Esophagus muscularis mucosa (tissue), 4 donors: ENCODE data around the gene SHTN1. TPM values are rescaled to one million over a fixed set of nuclear protein-coding genes. Genes with fewer than 3 reads are reported as not detected.

ENCODE experiments used
- DNase-seq: peaks from one replicate; pipeline ENCODE4 v3.0.0-alpha.2; 2017; ENCODE audit errors: extremely low spot score
- H3K27ac ChIP-seq, 4 donors: fragments of 200-600 bp; sonication (generic); replicated peaks in 1 of 4; 1 replicate in 3 of 4; 2 replicates in 1 of 4; pipeline ENCODE4 v1.5.1; 2016 to 2019; ENCODE audit warnings: mild to moderate bottlenecking in 1 of 4
- H3K27me3 ChIP-seq, 4 donors: fragments of 200-600 bp; sonication (generic); one replicate each; pipeline versions ENCODE4 v1.5.1 to v1.6.0; 2016 to 2019
- H3K36me3 ChIP-seq, 4 donors: fragments of 200-600 bp; sonication (generic); one replicate each; pipeline ENCODE4 v1.5.1; 2016 to 2019
- H3K4me1 ChIP-seq, 4 donors: fragments of 200-600 bp; sonication (generic); one replicate each; pipeline ENCODE4 v1.5.1; 2016 to 2019
- H3K4me3 ChIP-seq, 4 donors: fragments of 200-600 bp; sonication (generic); 1 replicate in 2 of 4; 2 replicates in 2 of 4; pipeline ENCODE4 v1.5.1; 2016 to 2019; ENCODE audit warnings: mild to moderate bottlenecking in 4 of 4, moderate library complexity in 1 of 4
- H3K9me3 ChIP-seq, 4 donors: fragments of 200-600 bp; sonication (generic); 1 replicate in 3 of 4; 2 replicates in 1 of 4; pipeline ENCODE4 v1.5.1; 2016 to 2019
- EP300 ChIP-seq: sonication (generic); formaldehyde crosslinking; IDR thresholded peaks from one replicate; pipeline ENCODE4 v1.6.1; 2017; ENCODE audit warnings: antibody characterized with exemption
- POLR2A ChIP-seq: fragments of 450-650 bp; IDR thresholded peaks from one replicate; pipeline ENCODE4 v1.6.1; 2017; ENCODE audit warnings: antibody characterized with exemption, moderate library complexity, mild to moderate bottlenecking, low read depth
- POLR2AphosphoS5 ChIP-seq, 2 donors: sonication (generic); formaldehyde crosslinking; IDR thresholded peaks; one replicate each; pipeline ENCODE4 v1.6.1; 2017; ENCODE audit warnings: antibody characterized with exemption in 2 of 2
- WGBS: methylation state at CpG from one replicate; pipeline ENCODE4 v1.1.5; 2018; 5-methylcytosine and 5-hydroxymethylcytosine counted together
- intact Hi-C: fragments of 100-400 bp; cut with DNase I; formaldehyde crosslinking; loops from one replicate; pipeline ENCODE4 v1.15.1; 2023
- total RNA-seq, 4 donors: library from RNA; depleted of rRNA; stranded (reverse); fragments of >200 nt; gene quantifications; one replicate each; pipeline versions ENCODE4 v1.1.0 to v1.2.1, GENCODE V29; 2016
- TF ChIP-seq, protein P1 (sequence below), 3 experiments: fragments of 200-600 bp in 2 of 3; fragments of 450-650 bp in 1 of 3; sonication (generic) in 2 of 3; IDR thresholded peaks; one replicate each; pipeline ENCODE4 v1.5.1; 2017 to 2019; ENCODE audit warnings: antibody characterized with exemption in 3 of 3, mild to moderate bottlenecking in 2 of 3, moderate library complexity in 1 of 3

The SHTN1 gene
- total RNA-seq, 4 donors from 2014 or later: 3.5 to 8.6 (median 6.1) TPM

- no peaks in the 10 kb centered on the region for H3K9me3 ChIP-seq
- TF ChIP-seq, protein P1, sequence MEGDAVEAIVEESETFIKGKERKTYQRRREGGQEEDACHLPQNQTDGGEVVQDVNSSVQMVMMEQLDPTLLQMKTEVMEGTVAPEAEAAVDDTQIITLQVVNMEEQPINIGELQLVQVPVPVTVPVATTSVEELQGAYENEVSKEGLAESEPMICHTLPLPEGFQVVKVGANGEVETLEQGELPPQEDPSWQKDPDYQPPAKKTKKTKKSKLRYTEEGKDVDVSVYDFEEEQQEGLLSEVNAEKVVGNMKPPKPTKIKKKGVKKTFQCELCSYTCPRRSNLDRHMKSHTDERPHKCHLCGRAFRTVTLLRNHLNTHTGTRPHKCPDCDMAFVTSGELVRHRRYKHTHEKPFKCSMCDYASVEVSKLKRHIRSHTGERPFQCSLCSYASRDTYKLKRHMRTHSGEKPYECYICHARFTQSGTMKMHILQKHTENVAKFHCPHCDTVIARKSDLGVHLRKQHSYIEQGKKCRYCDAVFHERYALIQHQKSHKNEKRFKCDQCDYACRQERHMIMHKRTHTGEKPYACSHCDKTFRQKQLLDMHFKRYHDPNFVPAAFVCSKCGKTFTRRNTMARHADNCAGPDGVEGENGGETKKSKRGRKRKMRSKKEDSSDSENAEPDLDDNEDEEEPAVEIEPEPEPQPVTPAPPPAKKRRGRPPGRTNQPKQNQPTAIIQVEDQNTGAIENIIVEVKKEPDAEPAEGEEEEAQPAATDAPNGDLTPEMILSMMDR (IDR thresholded peaks at IDR 0.05): no peak
- TF ChIP-seq POLR2A (no peak), EP300 (no peak), POLR2AphosphoS5 (IDR thresholded peaks at IDR 0.05) (no peak)
- H3K4me1 ChIP-seq: peaks cover 6 to 17% (median 15%) of the 10 kb centered on the region in 4 donors
- no peak for DNase-seq
- H3K4me3 ChIP-seq: no peak overlapping the region
- no peaks in the 10 kb centered on the region for H3K36me3 ChIP-seq
- no peak overlapping the region for H3K27ac ChIP-seq
- intact Hi-C loops: no loop called here
- peaks cover 0 to 8% (median 0%) of the 10 kb centered on the region in 4 donors for H3K27me3 ChIP-seq
Measured at GRCh38 chr10:117002206-117002605, 2.8 kb downstream of the SHTN1 start.

- Histone ChIP-seq H3K4me1 (peaks cover 6 to 17% (median 15%) of the 10 kb centered on the region in 4 donors), H3K9me3 (no peaks in the 10 kb centered on the region), H3K36me3 (no peaks in the 10 kb centered on the region), H3K27me3 (peaks cover 0 to 5% (median 0%) of the 10 kb centered on the region in 4 donors), H3K4me3 (no peak overlapping the region), H3K27ac (no peak overlapping the region)
- intact Hi-C loops: no loop called here
- 79% methylated on average over 2 of the region's 2 CpGs for WGBS
- DNase-seq: no peak
- TF ChIP-seq POLR2AphosphoS5 (IDR thresholded peaks at IDR 0.05) (no peak), EP300 (no peak), POLR2A (no peak)
- TF ChIP-seq, protein P1 (IDR thresholded peaks at IDR 0.05): no peak
Measured at GRCh38 chr10:117001144-117001543, 3.8 kb downstream of the SHTN1 start.

DNA sequence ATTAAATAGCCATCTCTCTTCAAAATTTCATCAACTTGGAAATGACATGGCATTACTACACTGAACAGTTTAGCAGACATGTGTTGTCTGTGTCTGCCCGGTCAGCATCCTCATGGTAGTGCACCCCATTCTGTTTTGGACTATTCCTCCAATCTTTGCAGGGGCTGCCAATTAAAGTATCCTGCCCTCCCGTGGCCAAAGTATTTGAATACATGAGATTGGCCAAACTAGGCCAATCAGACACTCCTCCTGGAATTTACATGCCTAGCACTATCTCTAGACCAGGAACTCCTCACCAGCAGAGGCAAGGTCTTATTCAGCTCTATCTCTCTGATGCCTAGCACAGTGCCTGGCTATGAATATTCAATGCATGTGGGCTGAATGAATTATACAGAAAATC lies 4.4 kb downstream of the SHTN1 start:
- 59% methylated on average over 2 of the region's 2 CpGs for WGBS

GRCh38 chr10:116998172-116998571 lies 6.8 kb downstream of the SHTN1 start:
- no peaks in the 10 kb centered on the region for H3K27me3 ChIP-seq
- no peak for DNase-seq
- WGBS: 94% methylated on average over 4 of the region's 4 CpGs
- H3K9me3 ChIP-seq: no peaks in the 10 kb centered on the region
- TF ChIP-seq POLR2A (no peak), EP300 (no peak), POLR2AphosphoS5 (IDR thresholded peaks at IDR 0.05) (no peak)
- TF ChIP-seq, protein P1 (IDR thresholded peaks at IDR 0.05): no peak
- H3K36me3 ChIP-seq: no peaks in the 10 kb centered on the region
- H3K27ac ChIP-seq: no peak overlapping the region
- H3K4me1 ChIP-seq: no peaks in the 10 kb centered on the region
- H3K4me3 ChIP-seq: no peak overlapping the region
- intact Hi-C loops: no loop called here

More for the DNA sequence above, 4.4 kb downstream of the SHTN1 start:
- no peak overlapping the region for H3K27ac ChIP-seq
- H3K9me3 ChIP-seq: no peaks in the 10 kb centered on the region
- TF ChIP-seq POLR2A (no peak), EP300 (no peak), POLR2AphosphoS5 (IDR thresholded peaks at IDR 0.05) (no peak)
- TF ChIP-seq, protein P1 (IDR thresholded peaks at IDR 0.05): no peak
- no peak for DNase-seq
- intact Hi-C loops: no loop called here
- H3K36me3 ChIP-seq: no peaks in the 10 kb centered on the region
- H3K4me3 ChIP-seq: no peak overlapping the region
- peaks cover 0 to 5% (median 0%) of the 10 kb centered on the region in 4 donors for H3K27me3 ChIP-seq
- H3K4me1 ChIP-seq: peaks cover 3 to 13% (median 12%) of the 10 kb centered on the region in 4 donors

- Histone ChIP-seq H3K4me3 (no peak overlapping the region), H3K27ac (no peak overlapping the region), H3K36me3 (no peaks in the 10 kb centered on the region), H3K27me3 (no peaks in the 10 kb centered on the region), H3K4me1 (no peaks in the 10 kb centered on the region), H3K9me3 (no peaks in the 10 kb centered on the region)
- TF ChIP-seq, protein P1 (IDR thresholded peaks at IDR 0.05): no peak
- TF ChIP-seq POLR2AphosphoS5 (IDR thresholded peaks at IDR 0.05) (no peak), EP300 (no peak), POLR2A (no peak)
- no peak for DNase-seq
- 100% methylated on average over 2 of the region's 2 CpGs for WGBS
- intact Hi-C loops: no loop called here
Measured at GRCh38 chr10:116997015-116997414, 8.0 kb downstream of the SHTN1 start.
